Fibroblast of lung (primary cell): ENCODE data around the gene ITGA5. TPM values are rescaled to one million over a fixed set of nuclear protein-coding genes. Genes with fewer than 3 reads are reported as not detected.
"Not testable (repeated sequence)": the region's sequence is repeated elsewhere in the genome, so short reads cannot be mapped to it uniquely, and the experiment has no call there.

Source experiments
- DNase-seq, 2 donors: peaks; one replicate each; pipeline versions ENCODE4 v3.0.0 to v3.0.0-alpha.2; 2010; ENCODE audit warnings: low read depth in 2 of 2
- H2AFZ ChIP-seq: 2 replicates; pipeline ENCODE4 v1.5.1; 2012; ENCODE audit warnings: low read length, control low read depth, inconsistent platforms
- H3K27ac ChIP-seq: 2 replicates; pipeline ENCODE4 v1.5.1; 2011; ENCODE audit warnings: low read length, control low read depth; ENCODE audit not compliant: insufficient read depth
- H3K27me3 ChIP-seq: 2 replicates; pipeline ENCODE4 v1.5.1; 2011; ENCODE audit warnings: mild to moderate bottlenecking, low read length; ENCODE audit not compliant: control insufficient read depth, insufficient read depth
- H3K36me3 ChIP-seq: 2 replicates; pipeline ENCODE4 v1.5.1; 2011; ENCODE audit warnings: low read length; ENCODE audit not compliant: control insufficient read depth, insufficient read depth
- H3K4me1 ChIP-seq: 2 replicates; pipeline ENCODE4 v1.5.1; 2011; ENCODE audit warnings: low read length; ENCODE audit not compliant: control insufficient read depth, insufficient read depth; ENCODE audit errors: extremely low read depth
- H3K4me2 ChIP-seq: 2 replicates; pipeline ENCODE4 v1.5.1; 2011; ENCODE audit warnings: low read length, control low read depth; ENCODE audit not compliant: insufficient read depth; ENCODE audit errors: extremely low read depth
- H3K4me3 ChIP-seq, 4 experiments: fragments of 200-600 bp in 1 of 4; sonication (generic) in 1 of 4; replicated peaks in 1 of 4; 2 replicates each; pipeline ENCODE4 v1.5.1; 2011 to 2016; ENCODE audit warnings: low read length in 4 of 4, low read depth in 3 of 4, mild to moderate bottlenecking in 3 of 4, control low read depth in 2 of 4, inconsistent platforms in 1 of 4, mixed read lengths in 1 of 4; ENCODE audit not compliant: insufficient read depth in 1 of 4; ENCODE audit errors: control extremely low read depth in 1 of 4
- H3K79me2 ChIP-seq: 2 replicates; pipeline ENCODE4 v1.5.1; 2012; ENCODE audit warnings: mild to moderate bottlenecking, low read length, inconsistent platforms; ENCODE audit not compliant: control insufficient read depth, insufficient read depth
- H3K9ac ChIP-seq: 2 replicates; pipeline ENCODE4 v1.5.1; 2011; ENCODE audit warnings: mild to moderate bottlenecking, low read length, control low read depth; ENCODE audit not compliant: insufficient read depth
- H3K9me3 ChIP-seq: 2 replicates; pipeline ENCODE4 v1.5.1; 2012; ENCODE audit warnings: low read depth, low read length; ENCODE audit not compliant: control insufficient read depth, insufficient read depth
- H4K20me1 ChIP-seq: 2 replicates; pipeline ENCODE4 v1.5.1; 2011; ENCODE audit warnings: low read length; ENCODE audit not compliant: control insufficient read depth, insufficient read depth; ENCODE audit errors: extremely low read depth
- EZH2 ChIP-seq: IDR thresholded peaks from 2 replicates; pipeline ENCODE4 v1.5.1; 2012; ENCODE audit warnings: low read length, control low read depth, mild to moderate bottlenecking; ENCODE audit errors: missing control alignments
- polyA plus RNA-seq, 2 donors: library from polyadenylated mRNA; depleted of rRNA in 1 of 2; stranded (reverse) in 1 of 2; unstranded in 1 of 2; fragments of >200 nt; gene quantifications; 2 replicates each; pipeline ENCODE4 v1.2.1, GENCODE V29; 2011 to 2012; ENCODE audit warnings: missing spikeins in 1 of 2
- total RNA-seq: library from RNA; depleted of rRNA; stranded (reverse); fragments of >200 nt; gene quantifications from 2 replicates; pipeline ENCODE4 v1.2.1, GENCODE V29; 2014
- TF ChIP-seq, protein P1 (sequence below), 2 donors: IDR thresholded peaks in 1 of 2; conservative IDR thresholded peaks in 1 of 2; 1 replicate in 1 of 2; 2 replicates in 1 of 2; pipeline ENCODE4 v1.5.1; 2011 to 2012; ENCODE audit warnings: low read length in 2 of 2, control low read depth in 1 of 2, inconsistent platforms in 1 of 2, low read depth in 1 of 2, mild to moderate bottlenecking in 1 of 2

Gene ITGA5
- total and polyA plus RNA-seq, 2 donors (not counting 1 experiment from before 2014, with no cell fraction given): 199 to 232 TPM

GRCh38 chr12:54356951-54357356, 62.1 kb downstream of the ITGA5 start:
- Histone ChIP-seq H4K20me1 (no peaks in the 10 kb centered on the region), H3K9ac (no peak overlapping the region), H3K27me3 (no peaks in the 10 kb centered on the region), H3K4me3 (no peak overlapping the region), H3K36me3 (no peaks in the 10 kb centered on the region), H3K9me3 (no peaks in the 10 kb centered on the region), H3K4me2 (no peak overlapping the region), H2AFZ (no peak overlapping the region), H3K27ac (no peak overlapping the region), H3K4me1 (peaks cover 28% of the 10 kb centered on the region), H3K79me2 (no peaks in the 10 kb centered on the region)
- TF ChIP-seq EZH2: no peak
- TF ChIP-seq, protein P1, sequence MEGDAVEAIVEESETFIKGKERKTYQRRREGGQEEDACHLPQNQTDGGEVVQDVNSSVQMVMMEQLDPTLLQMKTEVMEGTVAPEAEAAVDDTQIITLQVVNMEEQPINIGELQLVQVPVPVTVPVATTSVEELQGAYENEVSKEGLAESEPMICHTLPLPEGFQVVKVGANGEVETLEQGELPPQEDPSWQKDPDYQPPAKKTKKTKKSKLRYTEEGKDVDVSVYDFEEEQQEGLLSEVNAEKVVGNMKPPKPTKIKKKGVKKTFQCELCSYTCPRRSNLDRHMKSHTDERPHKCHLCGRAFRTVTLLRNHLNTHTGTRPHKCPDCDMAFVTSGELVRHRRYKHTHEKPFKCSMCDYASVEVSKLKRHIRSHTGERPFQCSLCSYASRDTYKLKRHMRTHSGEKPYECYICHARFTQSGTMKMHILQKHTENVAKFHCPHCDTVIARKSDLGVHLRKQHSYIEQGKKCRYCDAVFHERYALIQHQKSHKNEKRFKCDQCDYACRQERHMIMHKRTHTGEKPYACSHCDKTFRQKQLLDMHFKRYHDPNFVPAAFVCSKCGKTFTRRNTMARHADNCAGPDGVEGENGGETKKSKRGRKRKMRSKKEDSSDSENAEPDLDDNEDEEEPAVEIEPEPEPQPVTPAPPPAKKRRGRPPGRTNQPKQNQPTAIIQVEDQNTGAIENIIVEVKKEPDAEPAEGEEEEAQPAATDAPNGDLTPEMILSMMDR (conservative IDR thresholded peaks at IDR 0.05 in 1 of 2, IDR thresholded peaks at IDR 0.05 in 1 of 2; ENCODE audit: low read depth in 1 of 2, low read length in 2 of 2): no peak
- DNase-seq: no peak

- TF ChIP-seq, protein P1 (conservative IDR thresholded peaks at IDR 0.05 in 1 of 2, IDR thresholded peaks at IDR 0.05 in 1 of 2; ENCODE audit: low read depth in 1 of 2, low read length in 2 of 2): no peak
- no peak for TF ChIP-seq EZH2
- Histone ChIP-seq H2AFZ (no peak overlapping the region), H3K27ac (no peak overlapping the region)
Observed at GRCh38 chr12:54356228-54356627, 62.8 kb downstream of the ITGA5 start.

GRCh38 chr12:54355104-54355815, 63.8 kb downstream of the ITGA5 start:
- Histone ChIP-seq H3K4me1 (peaks cover 22% of the 10 kb centered on the region), H3K9ac (no peak overlapping the region), H3K9me3 (no peaks in the 10 kb centered on the region), H3K4me2 (no peak overlapping the region), H4K20me1 (no peaks in the 10 kb centered on the region), H2AFZ (no peak overlapping the region), H3K27ac (no peak overlapping the region), H3K27me3 (no peaks in the 10 kb centered on the region), H3K36me3 (peaks cover 3% of the 10 kb centered on the region), H3K79me2 (no peaks in the 10 kb centered on the region), H3K4me3 (no peak overlapping the region)
- no peak for TF ChIP-seq EZH2
- TF ChIP-seq, protein P1 (conservative IDR thresholded peaks at IDR 0.05 in 1 of 2, IDR thresholded peaks at IDR 0.05 in 1 of 2; ENCODE audit: low read depth in 1 of 2, low read length in 2 of 2): no peak
- no peak for DNase-seq

More at GRCh38 chr12:54356228-54356627, 62.8 kb downstream of the ITGA5 start:
- DNase-seq: no peak
- Histone ChIP-seq H3K79me2 (no peaks in the 10 kb centered on the region), H3K4me3 (no peak overlapping the region), H3K9ac (no peak overlapping the region), H3K9me3 (no peaks in the 10 kb centered on the region), H4K20me1 (no peaks in the 10 kb centered on the region), H3K4me2 (no peak overlapping the region), H3K27me3 (no peaks in the 10 kb centered on the region), H3K36me3 (no peaks in the 10 kb centered on the region), H3K4me1 (peaks cover 28% of the 10 kb centered on the region)

DNA sequence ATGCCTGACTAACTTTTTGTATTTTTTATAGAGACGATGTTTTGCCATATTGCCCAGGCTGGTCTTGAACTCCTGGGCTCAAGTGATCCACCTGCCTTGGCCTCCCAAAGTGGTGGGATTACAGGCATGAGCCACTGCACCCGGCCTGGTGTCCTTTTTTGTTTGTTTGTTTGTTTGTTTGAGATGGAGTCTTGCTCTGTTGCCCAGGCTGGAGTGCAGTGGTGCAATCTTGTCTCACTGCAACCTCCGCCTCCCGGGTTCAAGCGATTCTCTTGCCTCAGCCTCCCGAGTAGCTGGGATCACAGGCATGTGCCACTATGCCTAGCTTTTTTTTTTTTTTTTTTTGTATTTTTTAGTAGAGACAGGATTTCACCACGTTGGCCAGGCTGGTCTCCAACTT, 64.8 kb downstream of the ITGA5 start:
- H2AFZ ChIP-seq, H4K20me1 ChIP-seq, H3K36me3 ChIP-seq, H3K79me2 ChIP-seq, H3K27me3 ChIP-seq, H3K9me3 ChIP-seq, H3K27ac ChIP-seq, H3K4me2 ChIP-seq, H3K4me3 ChIP-seq, DNase-seq, H3K9ac ChIP-seq: not testable (repeated sequence)
- H3K4me1 ChIP-seq: peaks cover 18% of the 10 kb centered on the region
